Prostate gland (tissue), 2 donors: ENCODE results near the gene TPST2.

Source experiments
- POLR2AphosphoS5 ChIP-seq: sonication (generic); formaldehyde crosslinking; IDR thresholded peaks from one replicate; pipeline ENCODE4 v1.6.1; 2017; ENCODE audit warnings: antibody characterized with exemption
- TF ChIP-seq, protein P1 (sequence below), 4 experiments: fragments of 200-600 bp in 2 of 4; fragments of 450-650 bp in 2 of 4; sonication (generic) in 2 of 4; IDR thresholded peaks; 1 replicate in 3 of 4; 2 replicates in 1 of 4; pipeline ENCODE4 v1.5.1; 2016 to 2019; ENCODE audit warnings: antibody characterized with exemption in 4 of 4, mild to moderate bottlenecking in 2 of 4, moderate library complexity in 2 of 4

DNA sequence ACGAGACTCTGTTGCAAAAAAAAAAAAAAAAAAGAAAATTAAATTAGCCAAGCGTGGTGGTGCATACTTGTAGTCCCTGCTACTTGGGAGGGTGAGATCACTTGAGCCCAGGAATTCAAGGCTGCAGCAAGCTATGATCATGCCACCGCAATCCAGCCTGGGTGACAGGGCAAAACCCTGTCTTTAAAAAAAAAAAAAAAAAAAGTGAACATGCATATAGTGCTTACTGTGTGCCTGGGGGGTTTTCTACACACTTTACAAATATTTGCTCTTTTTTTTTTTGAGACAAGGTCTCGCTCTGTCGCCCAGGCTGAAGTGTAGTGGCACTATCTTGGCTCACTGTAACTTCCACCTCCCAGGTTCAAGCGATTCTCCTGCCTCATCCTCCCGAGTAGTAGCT is 12.9 kb downstream of the TPST2 start:
- no peak for TF ChIP-seq POLR2AphosphoS5
- TF ChIP-seq, protein P1, sequence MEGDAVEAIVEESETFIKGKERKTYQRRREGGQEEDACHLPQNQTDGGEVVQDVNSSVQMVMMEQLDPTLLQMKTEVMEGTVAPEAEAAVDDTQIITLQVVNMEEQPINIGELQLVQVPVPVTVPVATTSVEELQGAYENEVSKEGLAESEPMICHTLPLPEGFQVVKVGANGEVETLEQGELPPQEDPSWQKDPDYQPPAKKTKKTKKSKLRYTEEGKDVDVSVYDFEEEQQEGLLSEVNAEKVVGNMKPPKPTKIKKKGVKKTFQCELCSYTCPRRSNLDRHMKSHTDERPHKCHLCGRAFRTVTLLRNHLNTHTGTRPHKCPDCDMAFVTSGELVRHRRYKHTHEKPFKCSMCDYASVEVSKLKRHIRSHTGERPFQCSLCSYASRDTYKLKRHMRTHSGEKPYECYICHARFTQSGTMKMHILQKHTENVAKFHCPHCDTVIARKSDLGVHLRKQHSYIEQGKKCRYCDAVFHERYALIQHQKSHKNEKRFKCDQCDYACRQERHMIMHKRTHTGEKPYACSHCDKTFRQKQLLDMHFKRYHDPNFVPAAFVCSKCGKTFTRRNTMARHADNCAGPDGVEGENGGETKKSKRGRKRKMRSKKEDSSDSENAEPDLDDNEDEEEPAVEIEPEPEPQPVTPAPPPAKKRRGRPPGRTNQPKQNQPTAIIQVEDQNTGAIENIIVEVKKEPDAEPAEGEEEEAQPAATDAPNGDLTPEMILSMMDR (IDR thresholded peaks at IDR 0.05) = no peak
